Measurements from ENCODE around the gene PKP1.
A peak's percentile ranks its signal among the peaks of the same experiment; 100 is the strongest.
"Not testable (repeated sequence)": the region's sequence is repeated elsewhere in the genome, so short reads cannot be mapped to it uniquely, and the experiment has no call there.

PKP1 gene

GRCh38 chr1:201282931-201283829 lies at the start of gene PKP1:
TSS of gene PKP1 (plus strand) at chr1:201283506. CDS start at chr1:201283703, 197 bp downstream.
- peak in 39 of 42 donors; percentile 11 to 77 (median 43) for DNase-seq
- intact Hi-C loops (cut with DNase I) = no loop called here

- intact Hi-C loops (cut with DNase I); DNase-seq: not testable (repeated sequence)
These were observed 43.7 kb upstream of the PKP1 start for GRCh38 chr1:201239646-201240045.

GRCh38 chr1:201240171-201240570 lies 43.1 kb upstream of the PKP1 start:
- intact Hi-C loops (cut with DNase I) = no loop called here
- no peak for DNase-seq

- intact Hi-C loops (cut with DNase I) = no loop called here
- DNase-seq = no peak
These were observed 41.6 kb upstream of the PKP1 start for GRCh38 chr1:201241736-201242135.

- intact Hi-C loops (cut with DNase I) = no loop called here
- DNase-seq = no peak
These were observed 38.2 kb upstream of the PKP1 start for GRCh38 chr1:201245082-201245481.

GRCh38 chr1:201248721-201249559 lies 34.4 kb upstream of the PKP1 start:
- DNase-seq = peak in 1 of 42 donors; percentile 27
- intact Hi-C loops (cut with DNase I) = no loop called here

- intact Hi-C loops (cut with DNase I) = no loop called here
- peak in 3 of 42 donors; percentile 1 to 37 (median 20) for DNase-seq
These were observed 32.8 kb upstream of the PKP1 start for GRCh38 chr1:201250326-201251011.

GRCh38 chr1:201251411-201251810 lies 31.9 kb upstream of the PKP1 start:
- intact Hi-C loops (cut with DNase I) = no loop called here
- DNase-seq = no peak

- peak in 1 of 42 donors; percentile 5 for DNase-seq
- intact Hi-C loops (cut with DNase I) = no loop called here
These were observed 31.4 kb upstream of the PKP1 start for GRCh38 chr1:201251851-201252430.

GRCh38 chr1:201252944-201253371 lies 30.3 kb upstream of the PKP1 start:
- DNase-seq = peak in 1 of 42 donors; percentile 18
- intact Hi-C loops (cut with DNase I) = no loop called here

GRCh38 chr1:201253411-201253810 lies 29.9 kb upstream of the PKP1 start:
- DNase-seq = peak in 2 of 42 donors; percentile 1 to 21
- intact Hi-C loops (cut with DNase I) = no loop called here

GRCh38 chr1:201253906-201254624 lies 29.2 kb upstream of the PKP1 start:
- intact Hi-C loops (cut with DNase I) = loop anchor here (2.0 kb wide), 1 partner anchor 109 kb away; no protein-coding TSS in a partner anchor
- no peak for DNase-seq

- intact Hi-C loops (cut with DNase I) = loop anchor here (2.0 kb wide), 1 partner anchor 108 kb away; no protein-coding TSS in a partner anchor
- peak in 41 of 42 donors; percentile 23 to 90 (median 72) for DNase-seq
These were observed 28.5 kb upstream of the PKP1 start for GRCh38 chr1:201254625-201255478.

- no peak for DNase-seq
- intact Hi-C loops (cut with DNase I) = loop anchor here (2.0 kb wide), 1 partner anchor 107 kb away; no protein-coding TSS in a partner anchor
These were observed 27.6 kb upstream of the PKP1 start for GRCh38 chr1:201255479-201256362.

GRCh38 chr1:201258132-201258531 lies 25.2 kb upstream of the PKP1 start:
- DNase-seq; intact Hi-C loops (cut with DNase I): not testable (repeated sequence)

- intact Hi-C loops (cut with DNase I) = no loop called here
- peak in 1 of 42 donors; percentile 1 for DNase-seq
These were observed 24.5 kb upstream of the PKP1 start for GRCh38 chr1:201258763-201259230.

Data from head of caudate nucleus (tissue), 42 donors.